Activated T-cell treated with anti-CD3 and anti-CD28 coated beads, Interleukin-2, amount 50 U/mL, for 1 hour (primary cell): ENCODE measurements around the gene FAM13C.

Experiments used
- DNase-seq: peaks from one replicate; pipeline ENCODE4 v3.0.0-alpha.2; 2020

The FAM13C gene

GRCh38 chr10:59360605-59361405 is 1.5 kb downstream of the FAM13C start:
- DNase-seq, result no peak

DNA sequence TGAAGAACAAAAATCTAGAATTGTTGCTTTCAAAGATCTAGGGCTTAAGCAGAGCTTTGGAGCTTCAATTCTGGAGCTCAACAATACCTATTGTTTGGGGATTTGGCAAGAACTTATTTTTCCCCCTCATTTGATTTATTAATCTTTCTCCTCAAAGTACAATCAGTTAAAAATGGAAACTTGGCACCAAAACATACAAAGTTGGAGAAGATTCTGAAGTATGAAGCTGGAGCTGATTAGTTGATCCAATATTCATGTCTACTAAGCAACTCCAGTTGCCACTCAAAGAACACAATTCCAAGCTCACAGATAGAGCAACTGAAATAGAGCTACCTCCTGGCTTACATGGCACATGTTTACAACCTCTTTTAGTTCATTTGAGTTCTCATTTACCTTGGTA is 3.8 kb downstream of the FAM13C start:
- no peak for DNase-seq

GRCh38 chr10:59354434-59354833 is 7.9 kb downstream of the FAM13C start:
- no peak for DNase-seq

DNA sequence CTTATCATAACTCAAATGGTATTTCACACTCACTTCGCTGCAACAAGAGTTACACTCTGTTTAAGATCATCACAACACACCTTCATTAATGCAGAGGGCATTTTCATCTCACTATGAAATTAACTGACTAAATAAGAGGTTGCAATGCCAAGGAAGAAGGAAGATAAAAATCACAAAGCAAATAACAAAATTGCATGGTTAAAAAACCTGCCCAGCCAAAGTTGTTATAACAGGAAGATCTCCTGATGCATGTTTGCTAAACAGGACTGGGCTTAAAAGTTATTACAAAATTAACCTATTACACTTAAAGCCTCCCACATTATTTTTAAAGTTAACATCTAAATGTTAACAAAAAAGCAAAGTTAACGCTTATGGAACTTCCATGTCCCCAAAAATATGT is 11.8 kb downstream of the FAM13C start:
- no peak for DNase-seq

DNA sequence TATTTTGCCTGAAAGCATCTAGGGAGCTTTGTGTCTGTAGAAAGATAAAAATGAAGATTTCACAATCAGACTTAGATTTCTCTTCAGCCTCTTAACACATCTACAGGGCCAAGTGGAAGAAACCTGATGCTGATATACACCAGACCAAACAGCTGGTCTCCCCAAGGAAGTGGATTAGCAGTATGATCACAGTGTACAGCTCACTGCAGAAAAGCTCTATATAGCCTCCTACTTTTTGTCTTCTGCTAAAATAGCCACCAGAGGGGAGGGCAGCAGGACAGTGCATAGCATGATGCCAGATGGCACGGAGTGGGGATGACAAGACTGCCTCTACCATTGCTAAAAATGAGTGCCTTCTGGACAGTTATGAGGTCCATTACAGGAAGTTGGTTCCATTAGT is 16.0 kb downstream of the FAM13C start:
- DNase-seq, result no peak

- no peak for DNase-seq
These were observed 19.6 kb downstream of the FAM13C start for GRCh38 chr10:59342723-59343122.

DNA sequence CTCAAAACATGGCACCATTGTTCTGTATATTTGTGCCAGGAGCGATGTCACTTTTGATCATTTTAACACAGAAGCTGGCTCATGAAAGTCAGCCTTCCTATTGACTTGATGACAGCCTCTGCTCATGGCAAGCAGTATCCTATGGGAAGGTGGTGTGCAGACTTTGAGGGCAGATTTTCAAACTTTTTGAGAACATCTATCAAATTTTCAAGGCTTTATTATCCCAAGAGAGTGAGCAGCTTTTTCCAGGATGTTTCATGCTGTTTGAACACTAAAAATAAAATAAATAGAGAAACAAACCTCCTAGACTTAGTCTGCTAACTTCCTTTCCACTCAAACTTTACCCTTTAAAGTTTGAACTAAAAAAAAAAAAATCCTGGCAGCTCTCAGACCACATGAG is 20.3 kb downstream of the FAM13C start:
- DNase-seq, result no peak

- no peak for DNase-seq
These were observed 22.1 kb downstream of the FAM13C start for GRCh38 chr10:59340285-59340684.

DNA sequence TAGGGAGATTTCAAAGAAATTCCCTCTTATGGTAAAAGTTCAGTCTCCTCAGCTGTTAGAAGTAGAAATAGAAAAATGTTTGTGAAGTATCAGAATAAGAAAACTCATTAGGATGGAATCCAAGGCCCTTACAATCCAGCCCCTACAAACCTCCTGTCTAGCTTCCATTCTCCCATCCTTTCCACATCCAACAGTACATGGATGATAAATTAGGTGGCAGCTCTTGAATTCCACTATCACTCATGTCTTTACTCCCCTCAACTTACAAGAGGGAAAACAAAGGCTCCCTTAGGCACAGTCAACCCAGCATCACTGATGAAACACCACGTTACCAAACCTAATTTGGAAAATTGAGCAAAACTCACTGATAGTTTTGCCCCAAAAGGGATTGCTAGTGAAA is 23.0 kb downstream of the FAM13C start:
- no peak for DNase-seq

- DNase-seq, result no peak
These were observed 25.1 kb downstream of the FAM13C start for GRCh38 chr10:59337201-59337652.

GRCh38 chr10:59336632-59337031 is 25.7 kb downstream of the FAM13C start:
- no peak for DNase-seq

GRCh38 chr10:59335497-59335896 is 26.9 kb downstream of the FAM13C start:
- DNase-seq, result no peak

DNA sequence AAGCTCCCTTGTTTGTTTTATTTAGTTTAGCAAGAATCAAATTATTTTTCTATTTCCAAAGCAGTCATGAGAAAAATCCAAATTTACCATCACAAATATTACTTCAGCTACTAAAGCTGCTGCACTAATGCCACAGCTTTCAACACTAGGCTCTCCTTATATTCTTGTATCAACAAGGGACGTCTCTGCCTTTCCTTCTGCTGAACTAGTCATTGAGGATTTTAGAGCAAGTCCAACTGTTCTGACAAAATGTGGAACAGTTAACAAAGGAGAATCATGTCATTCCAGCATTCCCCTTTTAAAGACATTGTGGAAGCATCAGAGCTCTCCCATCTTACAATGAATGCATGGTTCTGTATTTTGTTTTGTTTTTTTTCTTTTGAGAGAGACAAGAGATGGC is 28.6 kb downstream of the FAM13C start:
- no peak for DNase-seq

DNA sequence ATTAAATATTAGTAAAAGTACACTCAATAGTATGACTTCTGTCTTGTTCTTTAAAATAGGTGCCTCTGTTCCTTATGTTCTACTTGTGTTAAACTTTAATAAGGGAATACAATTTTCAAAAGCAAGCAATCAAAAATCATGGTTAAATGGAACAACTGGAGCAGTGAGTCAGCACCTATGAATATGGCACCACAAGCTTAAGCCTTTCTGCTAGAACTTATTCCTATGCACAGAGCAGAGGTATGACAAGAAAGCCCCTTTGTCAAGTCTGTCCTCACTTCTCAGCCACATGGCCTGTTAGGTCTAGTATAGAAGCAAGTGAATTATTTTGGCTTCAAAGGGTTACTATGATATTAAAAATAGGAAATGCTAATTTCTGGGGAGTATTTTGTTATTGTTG is 29.8 kb downstream of the FAM13C start:
- no peak for DNase-seq

DNA sequence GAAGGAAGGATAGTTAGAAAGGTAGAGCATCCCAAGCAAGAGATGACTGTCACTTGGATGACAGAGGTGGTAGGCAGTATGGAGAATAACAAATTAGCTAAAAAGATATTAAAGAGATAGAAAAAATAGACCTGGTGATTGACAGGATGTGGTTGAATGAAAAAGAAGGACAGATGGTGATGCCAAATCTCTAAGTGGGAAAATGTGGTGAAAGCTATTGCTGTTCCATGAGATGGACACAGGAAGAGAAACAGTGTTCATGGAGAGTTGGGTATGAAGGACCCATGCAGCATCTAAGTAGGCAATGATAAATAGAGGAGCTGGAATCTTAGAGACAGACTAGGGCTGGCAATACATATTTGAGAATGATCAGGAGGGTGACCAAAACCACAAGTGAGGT is 30.7 kb downstream of the FAM13C start:
- DNase-seq, result no peak

GRCh38 chr10:59325116-59325515 is 37.2 kb downstream of the FAM13C start:
- DNase-seq, result no peak

GRCh38 chr10:59324597-59324996 is 37.8 kb downstream of the FAM13C start:
- no peak for DNase-seq

- DNase-seq, result no peak
These were observed 38.4 kb downstream of the FAM13C start for GRCh38 chr10:59323831-59324401.

DNA sequence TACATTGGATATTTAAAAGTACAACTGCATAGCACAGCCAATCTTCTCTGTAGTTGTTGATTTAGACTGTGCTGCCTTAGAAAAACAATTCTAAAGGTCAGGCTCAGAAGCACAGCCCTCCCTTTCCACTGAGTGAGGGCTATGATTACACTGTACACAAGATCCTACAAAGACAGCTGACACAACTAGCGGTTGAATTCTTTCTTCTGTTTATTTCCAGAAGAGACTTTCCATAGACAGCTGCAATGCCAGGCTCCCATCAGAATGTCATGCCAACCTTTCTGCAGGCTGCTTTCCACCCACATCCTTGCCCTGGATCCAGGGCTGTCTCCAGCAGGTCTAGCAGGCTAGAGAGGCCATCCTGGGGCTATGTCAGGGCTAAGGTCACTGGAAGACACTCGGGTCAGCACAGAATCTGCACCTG is 39.3 kb downstream of the FAM13C start:
- no peak for DNase-seq

GRCh38 chr10:59322131-59322530 is 40.2 kb downstream of the FAM13C start:
- no peak for DNase-seq

- no peak for DNase-seq
These were observed 42.0 kb downstream of the FAM13C start for GRCh38 chr10:59320355-59320754.

GRCh38 chr10:59319854-59320253 is 42.5 kb downstream of the FAM13C start:
- DNase-seq, result no peak

GRCh38 chr10:59317066-59317465 is 45.3 kb downstream of the FAM13C start:
- DNase-seq, result no peak

GRCh38 chr10:59315465-59315864 is 46.9 kb downstream of the FAM13C start:
- DNase-seq, result no peak

DNA sequence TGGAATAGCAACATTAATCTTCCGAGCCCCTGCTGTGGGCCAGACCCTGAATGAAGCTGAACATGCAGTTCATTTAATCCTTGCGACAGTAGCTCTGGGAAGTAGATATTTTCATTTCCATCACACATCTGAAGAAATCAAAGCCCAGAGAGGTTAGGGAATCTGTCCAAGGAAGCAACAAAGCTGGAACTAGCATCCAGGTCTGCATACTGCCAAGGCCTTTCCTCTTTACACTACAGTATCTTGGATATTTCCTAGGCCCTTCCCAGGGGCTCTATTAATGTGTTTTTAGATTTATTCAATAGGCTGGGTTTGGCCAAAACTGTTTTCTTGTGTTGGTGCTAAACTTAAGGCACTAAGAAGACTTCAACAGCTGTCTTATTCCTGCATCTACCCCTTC is 48.1 kb downstream of the FAM13C start:
- DNase-seq, result no peak
